Measurements from ENCODE around the gene FNBP1L. TPM values are rescaled to one million over a fixed set of nuclear protein-coding genes. Genes with fewer than 3 reads are reported as not detected.

Gene FNBP1L
- total and polyA plus RNA-seq, 9 of the 15 experiments (the other 6 are each of a cell fraction or from before 2014, with no cell fraction given) = 1.4 to 6.9 (median 5.9) TPM

GRCh38 chr1:93489756-93490155, 41.8 kb downstream of the FNBP1L start:
- H3K9me1 ChIP-seq (ENCODE audit: control insufficient read depth, insufficient read depth, low read length) = no peaks in the 10 kb centered on the region
- FAIRE-seq (no peak), ATAC-seq (no peak)

More at GRCh38 chr1:93489756-93490155, 41.8 kb downstream of the FNBP1L start:
- CTCF ChIA-PET (ENCODE audit: low intra/inter-chr PET ratio) = interaction anchor here (0.6 kb wide), 1 partner anchor 357 kb away, joined by 3 read pairs; no protein-coding TSS in a partner anchor
- TF ChIP-seq BRCA1 (IDR thresholded peaks at IDR 0.05) = no peak
- TF ChIP-seq BRCA1 (CRISPR knock-in tag; IDR thresholded peaks at IDR 0.05) = no peak
- TF ChIP-seq GATAD2A (IDR thresholded peaks at IDR 0.05) = no peak
- TF ChIP-seq CC2D1A (IDR thresholded peaks at IDR 0.05) = no peak
- TF ChIP-seq HDAC1 (IDR thresholded peaks at IDR 0.05) = no peak
- TF ChIP-seq MBD1 (CRISPR knock-in tag; IDR thresholded peaks at IDR 0.05) = no peak
- TF ChIP-seq TGIF2 (CRISPR knock-in tag; IDR thresholded peaks at IDR 0.05) = no peak
- no peak for TF ChIP-seq LARP7 (IDR thresholded peaks at IDR 0.05)
- TF ChIP-seq ZNF445 (CRISPR knock-in tag; IDR thresholded peaks at IDR 0.05; ENCODE audit: low read depth) = no peak
- TF ChIP-seq PKNOX1 (IDR thresholded peaks at IDR 0.05) = no peak
- no peak for TF ChIP-seq SMARCE1 (IDR thresholded peaks at IDR 0.05)
- TF ChIP-seq MBD2 (IDR thresholded peaks at IDR 0.05; ENCODE audit: borderline replicate concordance, low read depth) = no peak
- no peak for TF ChIP-seq ZNF253 (CRISPR knock-in tag; conservative IDR thresholded peaks at IDR 0.05)
- no peak for TF ChIP-seq ZBTB17 (CRISPR knock-in tag; IDR thresholded peaks at IDR 0.05)
- Histone ChIP-seq H2AFZ (ENCODE audit: low read depth, low read length) (no peak overlapping the region), H3K4me2 (ENCODE audit: insufficient read depth, low read length) (no peak overlapping the region), H3K27ac (ENCODE audit: extremely low read depth, low read depth, low read length) (no peak overlapping the region), H3K27me3 (ENCODE audit: control insufficient read depth in 2 of 2, insufficient read depth in 2 of 2, low read length in 2 of 2) (no peaks in the 10 kb centered on the region), H4K20me1 (replicated peaks; ENCODE audit: control insufficient read depth, insufficient read depth, low read length) (no peaks in the 10 kb centered on the region), H3K79me2 (ENCODE audit: control insufficient read depth, insufficient read depth, low read length) (0 out of 3 replicates have a peak, but pooled peaks cover 3% of the 10 kb centered on the region), H3K9ac (ENCODE audit: insufficient read depth in 1 of 2, low read depth in 2 of 2, low read length in 2 of 2) (no peak overlapping the region), H3K4me1 (replicated peaks in 1 of 2; ENCODE audit: control insufficient read depth in 2 of 2, insufficient read depth in 2 of 2, low read length in 2 of 2) (no peaks in the 10 kb centered on the region), H3K4me3 (no peak overlapping the region), H3K36me3 (ENCODE audit: control insufficient read depth, insufficient read depth, low read length) (no peaks in the 10 kb centered on the region), H3K9me3 (replicated peaks; ENCODE audit: control insufficient read depth, insufficient read depth, low read depth, low read length) (no peaks in the 10 kb centered on the region)
- no peak for DNase-seq (ENCODE audit: extremely low read depth in 1 of 4, low spot score in 3 of 4)
- no TSS peak for BruUV-seq (replicated peaks)
- POLR2A ChIA-PET = interaction anchor here (1.4 to 2.0 kb wide), 2 partner anchors 9 to 10 kb away, joined by 3 to 7 read pairs; no protein-coding TSS in a partner anchor
- in situ Hi-C loops (cut with MboI) (no loop called here), intact Hi-C loops (cut with micrococcal nuclease) (no loop called here)
